BJ (cell line): Measurements from ENCODE around the gene NTSR1. TPM values are rescaled to one million over a fixed set of nuclear protein-coding genes. Genes with fewer than 3 reads are reported as not detected.

ENCODE experiments used
- CTCF ChIA-PET: fragments of 350-600 bp; formaldehyde crosslinking; extraction: SDS; loops from one replicate; lab custom pipeline; 2021; ENCODE audit warnings: antibody characterized with exemption, inconsistent platforms; lab: Yijun Ruan, JAX
- POLR2A ChIA-PET: fragments of 300-600 bp; sonication (Branson Sonifier 250); formaldehyde crosslinking; extraction: SDS; loops from one replicate; lab custom pipeline; 2021; ENCODE audit warnings: antibody characterized with exemption; lab: Charles Lee
- DNase-seq: peaks from one replicate; pipeline ENCODE4 v3.0.0-alpha.2; 2011; ENCODE audit warnings: low read depth
- H3K27me3 ChIP-seq: 2 replicates; pipeline ENCODE4 v1.6.0; 2011; ENCODE audit warnings: low read length; ENCODE audit not compliant: control insufficient read depth, insufficient read depth
- H3K36me3 ChIP-seq: 2 replicates; pipeline ENCODE4 v1.5.1; 2011; ENCODE audit warnings: low read length; ENCODE audit not compliant: control insufficient read depth, insufficient read depth
- H3K4me3 ChIP-seq: 2 replicates; pipeline ENCODE4 v1.5.1; 2011; ENCODE audit warnings: low read depth, mild to moderate bottlenecking, control low read depth, low read length
- CTCF ChIP-seq: IDR thresholded peaks from 2 replicates; pipeline ENCODE4 v1.5.1; 2011; ENCODE audit warnings: low read depth, mild to moderate bottlenecking, control low read depth, inconsistent platforms, low read length, moderate library complexity; ENCODE audit not compliant: insufficient read depth
- polyA plus RNA-seq: library from polyadenylated mRNA; depleted of rRNA; stranded (reverse); fragments of >200 nt; gene quantifications from 2 replicates; pipeline ENCODE4 v1.2.3, GENCODE V29; 2011

The NTSR1 gene
- polyA plus RNA-seq, 1 experiment, result 0.05 TPM

GRCh38 chr20:62674370-62674769 is 34.3 kb upstream of the NTSR1 start:
- POLR2A ChIA-PET, result no interaction called here
- CTCF ChIA-PET, result interaction anchor here (1.2 to 3.8 kb wide), 3 partner anchors 115 to 134 kb away, joined by 3 to 14 read pairs (median 4); no protein-coding TSS in a partner anchor
- Histone ChIP-seq H3K27me3 (no peaks in the 10 kb centered on the region; the same call in 1 of the 2 replicates), H3K36me3 (no peaks in the 10 kb centered on the region), H3K4me3 (no peak overlapping the region)
- DNase-seq, result no peak
- no peak for TF ChIP-seq CTCF

- Histone ChIP-seq H3K27me3 (no peaks in the 10 kb centered on the region; the same call in 1 of the 2 replicates), H3K4me3 (no peak overlapping the region), H3K36me3 (no peaks in the 10 kb centered on the region)
- CTCF ChIA-PET, result interaction anchor here (0.7 to 3.8 kb wide), 2 partner anchors 116 to 132 kb away, joined by 3 to 14 read pairs; no protein-coding TSS in a partner anchor
- POLR2A ChIA-PET, result no interaction called here
- no peak for DNase-seq
- no peak for TF ChIP-seq CTCF
Measured at GRCh38 chr20:62675156-62675876, 33.3 kb upstream of the NTSR1 start.

- no peak for DNase-seq
- Histone ChIP-seq H3K27me3 (no peaks in the 10 kb centered on the region; the same call in 1 of the 2 replicates), H3K4me3 (no peak overlapping the region), H3K36me3 (no peaks in the 10 kb centered on the region)
- TF ChIP-seq CTCF, result no peak
- ChIA-PET POLR2A (no interaction called here), CTCF (interaction anchor here (3.8 kb wide), 1 partner anchor 116 kb away, joined by 14 read pairs; no protein-coding TSS in a partner anchor)
Measured at GRCh38 chr20:62675877-62676260, 32.8 kb upstream of the NTSR1 start.

- DNase-seq, result no peak
- H3K36me3 ChIP-seq, result no peaks in the 10 kb centered on the region
- TF ChIP-seq CTCF, result no peak
- no peak overlapping the region for H3K4me3 ChIP-seq
- H3K27me3 ChIP-seq, result no peaks in the 10 kb centered on the region; the same call in 1 of the 2 replicates
- CTCF ChIA-PET, result interaction anchor here (2.9 kb wide), 1 partner anchor 115 kb away, joined by 15 read pairs; no protein-coding TSS in a partner anchor
- POLR2A ChIA-PET, result no interaction called here
Measured at GRCh38 chr20:62676976-62677375, 31.7 kb upstream of the NTSR1 start.

GRCh38 chr20:62677678-62678077 is 31.0 kb upstream of the NTSR1 start:
- no peaks in the 10 kb centered on the region; the same call in 1 of the 2 replicates for H3K27me3 ChIP-seq
- ChIA-PET CTCF (interaction anchor here (2.9 kb wide), 1 partner anchor 114 kb away, joined by 15 read pairs; no protein-coding TSS in a partner anchor), POLR2A (interaction anchor here (0.6 kb wide), 1 partner anchor 1052 kb away, joined by 11 read pairs; no protein-coding TSS in a partner anchor)
- no peak for DNase-seq
- no peaks in the 10 kb centered on the region for H3K36me3 ChIP-seq
- no peak overlapping the region for H3K4me3 ChIP-seq
- TF ChIP-seq CTCF, result no peak
